Calu3 (cell line): ENCODE data around the gene HECTD1. TPM values are rescaled to one million over a fixed set of nuclear protein-coding genes. Genes with fewer than 3 reads are reported as not detected.
"Not testable (repeated sequence)": the region's sequence is repeated elsewhere in the genome, so short reads cannot be mapped to it uniquely, and the experiment has no call there.

Source experiments
- BruUV-seq: library from RNA; stranded (reverse); fragments of 400-500 nt; replicated peaks from 2 replicates; lab custom pipeline; 2021; lab: Mats Ljungman, UMichigan
- CTCF ChIA-PET: fragments of 300-600 bp; sonication (Branson Sonifier 250); formaldehyde crosslinking; loops from one replicate; lab custom pipeline; 2022; ENCODE audit warnings: antibody characterized with exemption; lab: Charles Lee
- DNase-seq: peaks from one replicate; pipeline ENCODE4 v3.0.0; 2022
- H3K27ac Mint-ChIP-seq: one replicate; pipeline ENCODE4 v1.8.0; 2022; ENCODE audit warnings: mixed read lengths; ENCODE audit not compliant: unreplicated experiment
- H3K27me3 Mint-ChIP-seq: one replicate; pipeline ENCODE4 v1.8.0; 2022; ENCODE audit warnings: mixed read lengths; ENCODE audit not compliant: unreplicated experiment
- H3K36me3 Mint-ChIP-seq: one replicate; pipeline ENCODE4 v1.8.0; 2022; ENCODE audit warnings: mild to moderate bottlenecking, moderate library complexity, mixed read lengths; ENCODE audit not compliant: insufficient read depth, unreplicated experiment
- H3K4me1 Mint-ChIP-seq: one replicate; pipeline ENCODE4 v1.8.0; 2022; ENCODE audit warnings: mild to moderate bottlenecking, low read depth, mixed read lengths; ENCODE audit not compliant: unreplicated experiment
- H3K4me3 Mint-ChIP-seq: one replicate; pipeline ENCODE4 v1.8.0; 2022; ENCODE audit warnings: mild to moderate bottlenecking, low read depth, moderate library complexity, mixed read lengths; ENCODE audit not compliant: unreplicated experiment
- H3K9me3 Mint-ChIP-seq: one replicate; pipeline ENCODE4 v1.8.0; 2022; ENCODE audit warnings: low read depth, mixed read lengths; ENCODE audit not compliant: unreplicated experiment
- intact Hi-C: fragments of 100-400 bp; cut with micrococcal nuclease; formaldehyde crosslinking; loops from one replicate; pipeline ENCODE4 v1.10.0; 2022; ENCODE audit not compliant: unreplicated experiment
- total RNA-seq: library from RNA; stranded (reverse); gene quantifications from 2 replicates; pipeline ENCODE4 v1.2.3, GENCODE V29; 2022
- TF ChIP-seq, protein P1 (sequence below): fragments of 200-600 bp; IDR thresholded peaks from one replicate; pipeline ENCODE4 v1.8.0; 2022; ENCODE audit warnings: antibody characterized with exemption; ENCODE audit not compliant: unreplicated experiment

The HECTD1 gene
- total RNA-seq, 1 experiment from 2014 or later: 98.6 TPM

DNA sequence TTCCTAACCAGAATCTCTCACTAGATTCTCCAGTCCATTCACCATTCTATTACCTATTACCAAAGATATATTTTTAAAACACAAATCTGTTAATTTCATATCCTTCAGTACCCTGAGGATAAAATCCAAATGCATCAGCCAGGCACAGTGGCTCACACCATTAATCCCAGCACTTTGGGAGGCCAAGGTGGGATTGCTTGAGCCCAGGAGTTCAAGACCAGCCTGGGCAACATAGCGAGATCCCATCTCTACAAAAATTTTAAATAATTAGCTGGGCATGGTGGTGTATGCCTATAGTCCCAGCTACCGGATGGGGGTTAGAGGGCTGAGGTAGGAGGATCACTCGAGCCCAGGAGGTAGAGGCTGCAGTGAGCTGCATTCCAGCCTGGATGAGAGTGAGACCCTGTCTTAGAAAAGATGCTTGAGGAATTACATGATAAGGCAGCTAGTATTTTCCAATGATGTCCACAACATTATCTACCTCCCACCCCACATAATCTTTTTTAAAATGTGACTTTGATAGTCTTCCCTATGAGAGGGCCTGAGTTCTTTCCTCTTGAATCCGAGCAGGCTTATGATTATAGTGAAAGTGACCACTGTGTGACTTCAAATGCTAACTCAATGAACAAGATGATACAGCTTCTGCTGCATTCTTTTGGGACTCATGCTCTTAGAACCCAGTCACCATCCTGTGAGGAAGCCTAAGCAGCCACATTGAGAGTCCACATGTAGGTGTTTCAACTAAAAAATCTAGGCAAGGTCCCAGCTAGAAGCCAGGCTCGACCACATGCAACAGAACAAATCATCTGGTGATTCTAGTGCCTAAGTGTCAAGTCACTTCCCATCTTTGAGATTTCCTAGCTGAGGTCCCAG lies 18.0 kb downstream of the HECTD1 start:
- Mint-ChIP-seq H3K4me3 (no peak overlapping the region), H3K27me3 (no peaks in the 10 kb centered on the region), H3K9me3 (no peaks in the 10 kb centered on the region), H3K36me3 (peaks cover 27% of the 10 kb centered on the region), H3K27ac (no peak overlapping the region), H3K4me1 (peaks cover 16% of the 10 kb centered on the region)
- TF ChIP-seq, protein P1, sequence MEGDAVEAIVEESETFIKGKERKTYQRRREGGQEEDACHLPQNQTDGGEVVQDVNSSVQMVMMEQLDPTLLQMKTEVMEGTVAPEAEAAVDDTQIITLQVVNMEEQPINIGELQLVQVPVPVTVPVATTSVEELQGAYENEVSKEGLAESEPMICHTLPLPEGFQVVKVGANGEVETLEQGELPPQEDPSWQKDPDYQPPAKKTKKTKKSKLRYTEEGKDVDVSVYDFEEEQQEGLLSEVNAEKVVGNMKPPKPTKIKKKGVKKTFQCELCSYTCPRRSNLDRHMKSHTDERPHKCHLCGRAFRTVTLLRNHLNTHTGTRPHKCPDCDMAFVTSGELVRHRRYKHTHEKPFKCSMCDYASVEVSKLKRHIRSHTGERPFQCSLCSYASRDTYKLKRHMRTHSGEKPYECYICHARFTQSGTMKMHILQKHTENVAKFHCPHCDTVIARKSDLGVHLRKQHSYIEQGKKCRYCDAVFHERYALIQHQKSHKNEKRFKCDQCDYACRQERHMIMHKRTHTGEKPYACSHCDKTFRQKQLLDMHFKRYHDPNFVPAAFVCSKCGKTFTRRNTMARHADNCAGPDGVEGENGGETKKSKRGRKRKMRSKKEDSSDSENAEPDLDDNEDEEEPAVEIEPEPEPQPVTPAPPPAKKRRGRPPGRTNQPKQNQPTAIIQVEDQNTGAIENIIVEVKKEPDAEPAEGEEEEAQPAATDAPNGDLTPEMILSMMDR: no peak
- BruUV-seq: no TSS peak
- CTCF ChIA-PET: interaction anchor here (0.8 kb wide), 1 partner anchor 10 kb away, joined by 3 read pairs; no protein-coding TSS in a partner anchor
- intact Hi-C loops: no loop called here
- DNase-seq: no peak

GRCh38 chr14:31188744-31189143 lies 18.8 kb downstream of the HECTD1 start:
- no peak for DNase-seq
- H3K9me3 Mint-ChIP-seq: no peaks in the 10 kb centered on the region
- CTCF ChIA-PET: no interaction called here
- intact Hi-C loops: no loop called here
- no peaks in the 10 kb centered on the region for H3K27me3 Mint-ChIP-seq
- peaks cover 16% of the 10 kb centered on the region for H3K4me1 Mint-ChIP-seq
- H3K36me3 Mint-ChIP-seq: peaks cover 27% of the 10 kb centered on the region
- no peak overlapping the region for H3K27ac Mint-ChIP-seq
- TF ChIP-seq, protein P1: no peak
- BruUV-seq: no TSS peak
- no peak overlapping the region for H3K4me3 Mint-ChIP-seq

- Mint-ChIP-seq H3K36me3 (peaks cover 11% of the 10 kb centered on the region), H3K4me1 (peaks cover 13% of the 10 kb centered on the region)
- CTCF ChIA-PET: interaction anchor here (0.6 kb wide), 1 partner anchor 372 kb away, joined by 3 read pairs; no protein-coding TSS in a partner anchor
- intact Hi-C loops, H3K27me3 Mint-ChIP-seq, H3K4me3 Mint-ChIP-seq, DNase-seq, H3K27ac Mint-ChIP-seq, BruUV-seq, H3K9me3 Mint-ChIP-seq: not testable (repeated sequence)
Measured at GRCh38 chr14:31182016-31182415, 25.6 kb downstream of the HECTD1 start.

- BruUV-seq: no TSS peak
- CTCF ChIA-PET: interaction anchor here (0.6 kb wide), 1 partner anchor 373 kb away, joined by 3 read pairs; no protein-coding TSS in a partner anchor
- H3K27me3 Mint-ChIP-seq: no peaks in the 10 kb centered on the region
- intact Hi-C loops: no loop called here
- H3K9me3 Mint-ChIP-seq: no peaks in the 10 kb centered on the region
- H3K36me3 Mint-ChIP-seq: peaks cover 16% of the 10 kb centered on the region
- DNase-seq: no peak
- H3K4me1 Mint-ChIP-seq: peaks cover 13% of the 10 kb centered on the region
- no peak overlapping the region for H3K4me3 Mint-ChIP-seq
- TF ChIP-seq, protein P1: no peak
- no peak overlapping the region for H3K27ac Mint-ChIP-seq
Measured at GRCh38 chr14:31181271-31181670, 26.3 kb downstream of the HECTD1 start.
